IMR-90 (cell line): ENCODE results near the gene TBCE. TPM values are rescaled to one million over a fixed set of nuclear protein-coding genes. Genes with fewer than 3 reads are reported as not detected.

Source experiments
- CHD1 ChIP-seq: IDR thresholded peaks from 2 replicates; pipeline ENCODE4 v1.6.1; 2012; ENCODE audit warnings: low read depth, low read length, improper control_type of control experiment
- MAZ ChIP-seq: IDR thresholded peaks from 2 replicates; pipeline ENCODE4 v1.6.1; 2012; ENCODE audit warnings: low read depth, mild to moderate bottlenecking, low read length, improper control_type of control experiment, moderate library complexity, borderline replicate concordance
- MXI1 ChIP-seq: IDR thresholded peaks from 2 replicates; pipeline ENCODE4 v1.6.1; 2012; ENCODE audit warnings: low read depth, mild to moderate bottlenecking, low read length, moderate library complexity, borderline replicate concordance
- polyA plus RNA-seq, 3 experiments: library from polyadenylated mRNA; depleted of rRNA; stranded (reverse); fragments of >200 nt; gene quantifications; 2 replicates each; pipeline ENCODE4 v1.2.3, GENCODE V29; 2012; ENCODE audit warnings: low replicate concordance in 1 of 3
- total RNA-seq: library from RNA; depleted of rRNA; stranded (reverse); fragments of >200 nt; gene quantifications from 2 replicates; pipeline ENCODE4 v1.2.3, GENCODE V29; 2012

Gene TBCE
- total and polyA plus RNA-seq, 2 of the 4 experiments (the other 2 are of a cell fraction) = 25.3 to 26.7 TPM

- TF ChIP-seq CHD1 = no peak
- TF ChIP-seq MAZ = peak; percentile 72
- 0 out of 2 replicates have a peak, but pooled peaks have one; percentile 16 for TF ChIP-seq MXI1
Measured at GRCh38 chr1:235328271-235329138, 38.7 kb upstream of the TBCE start, which contains the start of gene GGPS1 (continued).
